ENCODE results near the gene CSRNP2.

GRCh38 chr12:51083126-51083833 lies at the start of gene CSRNP2:
- TF ChIP-seq CTCF (conservative IDR thresholded peaks at IDR 0.05 in 1 of 2, IDR thresholded peaks at IDR 0.05 in 1 of 2; ENCODE audit: low read depth in 1 of 2, low read length in 2 of 2): no peak
- no peak for TF ChIP-seq EZH2 (IDR thresholded peaks at IDR 0.05; ENCODE audit: low read length, missing control alignments)

All from fibroblast of lung (primary cell).